ENCODE measurements around the gene C11orf16. TPM values are rescaled to one million over a fixed set of nuclear protein-coding genes. Genes with fewer than 3 reads are reported as not detected.
A peak's percentile ranks its signal among the peaks of the same experiment; 100 is the strongest.

Gene C11orf16
- total RNA-seq, 1 donor from 2014 or later: not detected

DNA sequence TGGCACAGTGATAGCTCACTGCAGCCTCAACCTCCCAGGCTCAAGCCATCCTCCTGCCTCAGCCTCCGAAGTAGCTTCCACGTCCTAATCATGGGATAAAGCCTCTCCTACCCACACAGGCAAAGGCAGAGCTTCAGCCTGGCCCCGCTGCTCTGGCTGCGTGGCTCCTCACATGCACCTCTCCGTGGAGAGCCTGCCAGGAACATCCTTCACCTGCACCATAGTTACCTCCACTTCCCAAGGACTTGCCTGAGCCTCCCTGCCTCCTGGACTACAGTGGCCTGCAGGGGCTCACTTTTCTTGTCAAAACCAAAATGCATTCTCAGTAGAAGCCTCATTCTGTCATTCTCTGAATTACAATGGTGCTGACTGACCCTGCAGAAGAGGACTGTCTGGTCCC lies 6.5 kb downstream of the C11orf16 start:
- H3K4me3 ChIP-seq (ENCODE audit: low read depth, low read length): no peak overlapping the region
- TF ChIP-seq, protein P1, sequence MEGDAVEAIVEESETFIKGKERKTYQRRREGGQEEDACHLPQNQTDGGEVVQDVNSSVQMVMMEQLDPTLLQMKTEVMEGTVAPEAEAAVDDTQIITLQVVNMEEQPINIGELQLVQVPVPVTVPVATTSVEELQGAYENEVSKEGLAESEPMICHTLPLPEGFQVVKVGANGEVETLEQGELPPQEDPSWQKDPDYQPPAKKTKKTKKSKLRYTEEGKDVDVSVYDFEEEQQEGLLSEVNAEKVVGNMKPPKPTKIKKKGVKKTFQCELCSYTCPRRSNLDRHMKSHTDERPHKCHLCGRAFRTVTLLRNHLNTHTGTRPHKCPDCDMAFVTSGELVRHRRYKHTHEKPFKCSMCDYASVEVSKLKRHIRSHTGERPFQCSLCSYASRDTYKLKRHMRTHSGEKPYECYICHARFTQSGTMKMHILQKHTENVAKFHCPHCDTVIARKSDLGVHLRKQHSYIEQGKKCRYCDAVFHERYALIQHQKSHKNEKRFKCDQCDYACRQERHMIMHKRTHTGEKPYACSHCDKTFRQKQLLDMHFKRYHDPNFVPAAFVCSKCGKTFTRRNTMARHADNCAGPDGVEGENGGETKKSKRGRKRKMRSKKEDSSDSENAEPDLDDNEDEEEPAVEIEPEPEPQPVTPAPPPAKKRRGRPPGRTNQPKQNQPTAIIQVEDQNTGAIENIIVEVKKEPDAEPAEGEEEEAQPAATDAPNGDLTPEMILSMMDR (conservative IDR thresholded peaks at IDR 0.05; ENCODE audit: low read depth, low read length): no peak
- no peak for DNase-seq (ENCODE audit: low read depth)

DNA sequence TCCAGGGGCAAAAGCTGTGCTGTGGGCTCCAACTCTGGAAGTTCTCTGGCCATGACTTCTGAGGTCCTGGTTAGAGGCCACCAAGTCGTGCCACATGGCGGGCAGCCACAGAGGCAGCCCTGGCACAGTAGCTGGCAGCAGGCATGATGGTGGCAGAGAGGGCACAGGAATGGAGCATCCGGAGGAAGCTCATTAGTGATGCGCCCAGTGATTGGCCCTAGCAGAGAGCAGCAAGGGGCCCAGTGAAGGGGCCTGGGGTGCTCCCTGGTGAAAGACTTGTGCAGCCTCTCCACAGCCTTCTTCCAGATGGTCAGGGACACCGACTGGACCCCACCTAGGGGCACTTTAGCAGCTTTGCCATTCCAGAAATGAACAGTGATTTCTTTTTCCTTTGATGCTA lies 7.0 kb downstream of the C11orf16 start:
- TF ChIP-seq, protein P1 (conservative IDR thresholded peaks at IDR 0.05; ENCODE audit: low read depth, low read length): no peak

DNA sequence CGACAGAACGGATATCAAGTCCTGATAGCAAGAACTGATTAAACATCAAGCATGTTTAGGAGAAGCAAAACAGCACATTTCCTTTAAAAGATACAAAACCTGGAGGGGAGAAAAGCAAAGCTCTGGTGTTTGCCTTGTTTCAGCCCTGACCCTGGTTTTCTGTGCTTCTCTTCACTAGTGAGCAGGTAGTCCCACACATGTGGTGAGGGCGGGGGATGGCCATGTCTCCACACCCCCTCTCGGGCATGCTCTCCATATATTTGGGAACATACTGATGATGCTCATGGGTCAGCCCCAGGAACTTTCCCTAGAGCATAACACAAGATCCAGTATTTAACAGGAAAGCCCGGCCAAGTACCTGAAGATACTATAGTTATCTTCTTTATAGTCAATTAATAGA lies 10.1 kb downstream of the C11orf16 start:
- DNase-seq (ENCODE audit: low read depth): no peak
- TF ChIP-seq, protein P1 (conservative IDR thresholded peaks at IDR 0.05; ENCODE audit: low read depth, low read length): no peak
- H3K4me3 ChIP-seq (ENCODE audit: low read depth, low read length): no peak overlapping the region

More for the DNA sequence above, 7.0 kb downstream of the C11orf16 start:
- H3K4me3 ChIP-seq (ENCODE audit: low read depth, low read length): no peak overlapping the region
- DNase-seq (ENCODE audit: low read depth): no peak

DNA sequence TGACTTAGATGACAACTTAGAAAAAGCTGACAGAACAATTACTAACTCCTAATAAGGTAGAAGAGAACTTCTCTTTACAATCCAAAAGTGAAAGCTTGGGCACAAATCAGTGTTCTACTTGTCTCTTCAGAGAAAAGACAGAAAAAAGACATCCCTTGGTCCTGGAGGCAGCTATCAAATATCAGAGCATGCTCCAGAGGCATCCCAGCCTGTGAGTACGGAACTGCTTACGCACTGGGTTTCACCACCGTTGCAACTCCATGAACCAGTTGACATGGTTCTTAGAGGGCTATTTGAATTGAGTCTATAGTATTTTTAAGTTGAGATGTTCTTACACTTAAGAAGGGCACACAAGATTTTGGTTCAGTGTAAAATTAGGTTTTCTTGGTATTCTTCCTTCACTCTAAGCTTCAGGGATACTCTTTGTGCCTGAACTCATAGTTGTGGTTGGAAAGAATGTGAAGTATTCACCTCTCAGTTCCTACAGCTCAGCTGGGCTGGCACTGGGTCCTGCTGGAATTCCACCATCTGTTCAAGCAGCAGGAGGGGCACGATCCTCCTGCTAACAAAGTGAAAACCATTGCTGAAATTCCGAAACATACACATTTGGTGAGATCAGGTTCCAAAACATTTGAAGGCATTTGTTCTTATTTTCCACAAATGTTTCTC lies 15.5 kb downstream of the C11orf16 start:
- TF ChIP-seq, protein P1 (conservative IDR thresholded peaks at IDR 0.05; ENCODE audit: low read depth, low read length): no peak
- DNase-seq (ENCODE audit: low read depth): peak; percentile 45
- H3K4me3 ChIP-seq (ENCODE audit: low read depth, low read length): no peak overlapping the region

DNA sequence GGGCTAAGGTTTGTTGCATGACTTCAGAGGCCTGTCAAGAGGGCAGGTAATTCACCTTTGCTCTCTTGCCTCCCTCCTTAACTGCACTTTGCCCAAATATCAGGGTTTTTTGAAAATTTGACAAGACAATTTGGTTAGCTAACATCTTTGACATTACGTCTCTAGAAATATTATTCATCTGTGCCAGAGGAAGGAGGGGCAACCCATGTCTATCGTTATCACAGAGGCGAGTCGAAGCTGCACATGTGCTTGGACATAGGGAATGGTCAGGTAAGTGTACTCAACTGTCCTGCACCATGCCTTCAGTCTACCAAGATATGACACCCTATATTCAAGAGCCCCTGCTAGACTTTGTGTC lies 18.1 kb downstream of the C11orf16 start:
- TF ChIP-seq, protein P1 (conservative IDR thresholded peaks at IDR 0.05; ENCODE audit: low read depth, low read length): no peak
- no peak overlapping the region for H3K4me3 ChIP-seq (ENCODE audit: low read depth, low read length)
- no peak for DNase-seq (ENCODE audit: low read depth)

DNA sequence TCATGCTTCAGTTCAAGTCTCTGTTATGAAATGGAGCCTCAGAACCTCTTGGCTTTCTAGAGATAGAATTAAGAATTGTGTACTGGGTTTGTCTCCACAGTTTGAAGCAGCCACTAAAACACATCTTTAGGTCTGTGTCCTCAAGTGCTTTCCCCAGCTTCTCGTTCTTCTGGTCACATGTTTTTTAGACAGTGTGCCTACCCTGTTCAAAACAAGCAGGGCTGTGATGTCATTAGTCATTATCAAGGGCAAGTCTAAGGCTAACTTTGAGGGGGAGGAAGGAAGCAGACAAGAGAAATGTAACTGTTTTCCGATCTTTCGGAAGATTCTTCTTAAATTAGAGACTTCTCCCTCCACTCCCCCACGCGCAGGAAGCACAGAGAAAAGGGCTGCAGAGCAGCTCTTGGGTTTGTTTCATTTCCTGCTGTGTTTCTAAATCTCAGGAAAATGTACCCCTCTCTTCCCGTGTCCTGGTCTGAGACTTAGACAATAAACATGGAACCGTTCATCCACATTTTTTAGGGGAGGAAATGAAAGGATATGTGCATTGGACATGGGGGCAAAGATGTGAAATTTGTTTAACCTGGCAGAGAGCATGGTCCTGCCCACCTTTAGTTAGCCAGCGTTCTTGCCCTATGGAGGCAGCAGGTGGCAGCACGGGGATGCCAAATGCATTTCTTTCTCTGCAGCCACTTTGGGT lies 18.6 kb downstream of the C11orf16 start:
- no peak for DNase-seq (ENCODE audit: low read depth)

More for the DNA sequence above, 18.6 kb downstream of the C11orf16 start:
- TF ChIP-seq, protein P1 (conservative IDR thresholded peaks at IDR 0.05; ENCODE audit: low read depth, low read length): peak; percentile 79
- no peak overlapping the region for H3K4me3 ChIP-seq (ENCODE audit: low read depth, low read length)

Measured in epithelial cell of proximal tubule (primary cell).